H1 (cell line): ENCODE data around the gene PROK1. TPM values are rescaled to one million over a fixed set of nuclear protein-coding genes. Genes with fewer than 3 reads are reported as not detected.

Experiments used
- BACH1 ChIP-seq: IDR thresholded peaks from 2 replicates; pipeline ENCODE4 v1.6.1; 2012; ENCODE audit warnings: low read length, improper control_type of control experiment
- CEBPB ChIP-seq: IDR thresholded peaks from 2 replicates; pipeline ENCODE4 v1.6.1; 2012; ENCODE audit warnings: low read depth, low read length
- RAD21 ChIP-seq, 2 experiments: IDR thresholded peaks in 1 of 2; conservative IDR thresholded peaks in 1 of 2; 2 replicates each; pipeline ENCODE4 v1.6.1; 2011; ENCODE audit warnings: low read depth in 2 of 2, low read length in 2 of 2, improper control_type of control experiment in 1 of 2, inconsistent platforms in 1 of 2, mild to moderate bottlenecking in 1 of 2, moderate library complexity in 1 of 2
- RFX5 ChIP-seq: IDR thresholded peaks from 2 replicates; pipeline ENCODE4 v1.6.1; 2011; ENCODE audit warnings: low read depth, low read length, improper control_type of control experiment, borderline replicate concordance
- SP2 ChIP-seq: IDR thresholded peaks from 2 replicates; pipeline ENCODE4 v1.6.1; 2012; ENCODE audit warnings: mild to moderate bottlenecking, low read length, inconsistent platforms
- TAF1 ChIP-seq: IDR thresholded peaks from 2 replicates; pipeline ENCODE4 v1.6.1; 2011; ENCODE audit warnings: mild to moderate bottlenecking, low read depth, low read length
- TEAD4 ChIP-seq: IDR thresholded peaks from 2 replicates; pipeline ENCODE4 v1.6.1; 2012; ENCODE audit warnings: low read depth, low read length, inconsistent platforms, mixed read lengths
- YY1 ChIP-seq: IDR thresholded peaks from 2 replicates; pipeline ENCODE4 v1.6.1; 2011; ENCODE audit warnings: low read depth, mild to moderate bottlenecking, low read length
- polyA plus RNA-seq, 7 experiments: library from polyadenylated mRNA; depleted of rRNA in 3 of 7; stranded (reverse) in 5 of 7; unstranded in 2 of 7; fragments of >200 nt in 5 of 7; fragments of 200-250 nt in 2 of 7; gene quantifications; 1 replicate in 5 of 7; 2 replicates in 1 of 7; 4 replicates in 1 of 7; pipeline versions ENCODE4 v1.2.1 to v1.2.3, GENCODE V29; 2011 to 2013; ENCODE audit warnings: missing spikeins in 2 of 7, mixed read lengths in 2 of 7
- total RNA-seq: library from RNA; stranded (reverse); fragmentation: NEBNext Ultra II Directional; extraction: Animal tissue kit (Norgen Biotek cat#: 25700); gene quantifications from 2 replicates; pipeline ENCODE4 v1.2.1, GENCODE V29; 2021
- TF ChIP-seq, protein P1 (sequence below), 3 experiments: IDR thresholded peaks; 1 replicate in 2 of 3; 2 replicates in 1 of 3; pipeline versions ENCODE4 v1.5.1 to v1.6.1; 2011; ENCODE audit warnings: low read length in 3 of 3, mild to moderate bottlenecking in 3 of 3, inconsistent platforms in 2 of 3, low read depth in 1 of 3, moderate library complexity in 1 of 3; ENCODE audit not compliant: insufficient read depth in 1 of 3; ENCODE audit errors: control extremely low read depth in 1 of 3

PROK1 gene
- total and polyA plus RNA-seq, 2 of the 8 experiments (the other 6 are each of a cell fraction or from before 2014, with no cell fraction given): 0.12 TPM; not detected in 1

DNA sequence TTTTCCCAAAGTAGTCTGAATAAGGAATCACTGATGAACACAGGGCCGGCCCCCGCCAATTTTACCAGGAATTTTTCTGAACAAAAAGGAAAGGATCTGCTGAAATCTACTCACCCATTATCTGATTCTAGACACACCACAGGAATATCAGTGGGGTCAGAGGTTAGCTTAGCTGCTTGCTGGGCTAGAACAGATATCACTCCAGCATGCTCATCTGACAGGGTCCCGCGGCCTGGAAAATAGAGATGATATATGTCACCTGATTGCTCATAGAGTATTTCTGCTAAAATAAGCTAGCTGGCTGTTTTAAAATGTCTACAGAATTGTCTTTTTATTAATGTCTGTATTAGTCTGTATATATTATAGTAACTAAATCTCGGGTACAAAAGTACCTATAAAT, 47.1 kb upstream of the PROK1 start (continued):
- TF ChIP-seq RAD21 (IDR thresholded peaks at IDR 0.05 in 1 of 2, conservative IDR thresholded peaks at IDR 0.05 in 1 of 2; ENCODE audit: low read depth in 2 of 2, low read length in 2 of 2): no peak
- no peak for TF ChIP-seq CEBPB
- TF ChIP-seq, protein P1, sequence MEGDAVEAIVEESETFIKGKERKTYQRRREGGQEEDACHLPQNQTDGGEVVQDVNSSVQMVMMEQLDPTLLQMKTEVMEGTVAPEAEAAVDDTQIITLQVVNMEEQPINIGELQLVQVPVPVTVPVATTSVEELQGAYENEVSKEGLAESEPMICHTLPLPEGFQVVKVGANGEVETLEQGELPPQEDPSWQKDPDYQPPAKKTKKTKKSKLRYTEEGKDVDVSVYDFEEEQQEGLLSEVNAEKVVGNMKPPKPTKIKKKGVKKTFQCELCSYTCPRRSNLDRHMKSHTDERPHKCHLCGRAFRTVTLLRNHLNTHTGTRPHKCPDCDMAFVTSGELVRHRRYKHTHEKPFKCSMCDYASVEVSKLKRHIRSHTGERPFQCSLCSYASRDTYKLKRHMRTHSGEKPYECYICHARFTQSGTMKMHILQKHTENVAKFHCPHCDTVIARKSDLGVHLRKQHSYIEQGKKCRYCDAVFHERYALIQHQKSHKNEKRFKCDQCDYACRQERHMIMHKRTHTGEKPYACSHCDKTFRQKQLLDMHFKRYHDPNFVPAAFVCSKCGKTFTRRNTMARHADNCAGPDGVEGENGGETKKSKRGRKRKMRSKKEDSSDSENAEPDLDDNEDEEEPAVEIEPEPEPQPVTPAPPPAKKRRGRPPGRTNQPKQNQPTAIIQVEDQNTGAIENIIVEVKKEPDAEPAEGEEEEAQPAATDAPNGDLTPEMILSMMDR (IDR thresholded peaks at IDR 0.05; ENCODE audit: control extremely low read depth in 1 of 3, insufficient read depth in 1 of 3, low read depth in 1 of 3, low read length in 3 of 3): no peak
- no peak for TF ChIP-seq TAF1
- TF ChIP-seq YY1: no peak
- no peak for TF ChIP-seq TEAD4
- no peak for TF ChIP-seq BACH1
- no peak for TF ChIP-seq RFX5
- TF ChIP-seq SP2: no peak
- TF ChIP-seq, all 59 proteins: peak for 0
